Activated CD8-positive, alpha-beta T cell treated with anti-CD3 and anti-CD28 coated beads for 36 hours (primary cell): Measurements from ENCODE around the gene ENDOU. TPM values are rescaled to one million over a fixed set of nuclear protein-coding genes. Genes with fewer than 3 reads are reported as not detected.
A peak's percentile ranks its signal among the peaks of the same experiment; 100 is the strongest.

ENCODE experiments used
- ATAC-seq: fragments of 200-7000 bp; cut with Tn5 transposase; one replicate; pipeline ENCODE4 v1.10.0; 2021; ENCODE audit warnings: mild to moderate bottlenecking, moderate library complexity
- CTCF ChIA-PET: fragments of 350-600 bp; sonication (Branson Sonifier 250); formaldehyde crosslinking; loops from one replicate; lab custom pipeline; 2021; ENCODE audit warnings: antibody characterized with exemption; lab: Charles Lee
- POLR2A ChIA-PET: fragments of 350-600 bp; sonication (Branson Sonifier 250); formaldehyde crosslinking; loops from one replicate; lab custom pipeline; 2021; ENCODE audit warnings: antibody characterized with exemption; lab: Charles Lee
- DNase-seq: peaks from one replicate; pipeline ENCODE4 v3.0.0-alpha.2; 2020
- H3K27ac Mint-ChIP-seq: one replicate; pipeline ENCODE4 v1.8.0; 2021; ENCODE audit warnings: mild to moderate bottlenecking, mixed read lengths
- H3K27me3 Mint-ChIP-seq: one replicate; pipeline ENCODE4 v1.8.0; 2021; ENCODE audit warnings: mixed read lengths
- H3K36me3 Mint-ChIP-seq: one replicate; pipeline ENCODE4 v1.8.0; 2021; ENCODE audit warnings: low read depth, mixed read lengths
- H3K4me1 Mint-ChIP-seq: one replicate; pipeline ENCODE4 v1.8.0; 2021; ENCODE audit warnings: low read depth, mixed read lengths
- H3K4me3 Mint-ChIP-seq: one replicate; pipeline ENCODE4 v1.8.0; 2021; ENCODE audit warnings: mild to moderate bottlenecking, moderate library complexity, mixed read lengths
- H3K9me3 Mint-ChIP-seq: one replicate; pipeline ENCODE4 v1.8.0; 2021; ENCODE audit warnings: mixed read lengths
- intact Hi-C: fragments of 100-400 bp; cut with micrococcal nuclease; formaldehyde crosslinking; loops from one replicate; pipeline ENCODE4 v1.10.0; 2022
- total RNA-seq, 2 experiments: library from RNA; stranded (reverse); gene quantifications; one replicate each; pipeline ENCODE4 v1.2.3, GENCODE V29; 2021
- TF ChIP-seq, protein P1 (sequence below): fragments of 200-600 bp; IDR thresholded peaks from one replicate; pipeline ENCODE4 v1.8.0; 2022; ENCODE audit warnings: antibody characterized with exemption, mild to moderate bottlenecking

Gene ENDOU
- not detected for total RNA-seq

GRCh38 chr12:47725091-47725772 is at the start of gene ENDOU:
ENDOU (minus strand) TSS chr12:47725490; CDS start chr12:47725413, 77 bp downstream.
- H3K4me1 Mint-ChIP-seq, result peaks cover 21% of the 10 kb centered on the region
- intact Hi-C loops, result no loop called here
- no peaks in the 10 kb centered on the region for H3K27me3 Mint-ChIP-seq
- no peak within 1 kb of the TSS for H3K4me3 Mint-ChIP-seq
- H3K36me3 Mint-ChIP-seq, result peaks cover 3% of the 10 kb centered on the region
- no peaks in the 10 kb centered on the region for H3K9me3 Mint-ChIP-seq
- DNase-seq, result no peak
- ChIA-PET POLR2A (interaction anchor here (1.0 to 2.1 kb wide), 6 partner anchors 11 to 108 kb away, joined by 3 to 5 read pairs (median 3); no protein-coding TSS in a partner anchor), CTCF (interaction anchor here (0.8 to 7.9 kb wide), 10 partner anchors 10 to 113 kb away, joined by 3 to 92 read pairs (median 5); no protein-coding TSS in a partner anchor)
- TF ChIP-seq, protein P1, sequence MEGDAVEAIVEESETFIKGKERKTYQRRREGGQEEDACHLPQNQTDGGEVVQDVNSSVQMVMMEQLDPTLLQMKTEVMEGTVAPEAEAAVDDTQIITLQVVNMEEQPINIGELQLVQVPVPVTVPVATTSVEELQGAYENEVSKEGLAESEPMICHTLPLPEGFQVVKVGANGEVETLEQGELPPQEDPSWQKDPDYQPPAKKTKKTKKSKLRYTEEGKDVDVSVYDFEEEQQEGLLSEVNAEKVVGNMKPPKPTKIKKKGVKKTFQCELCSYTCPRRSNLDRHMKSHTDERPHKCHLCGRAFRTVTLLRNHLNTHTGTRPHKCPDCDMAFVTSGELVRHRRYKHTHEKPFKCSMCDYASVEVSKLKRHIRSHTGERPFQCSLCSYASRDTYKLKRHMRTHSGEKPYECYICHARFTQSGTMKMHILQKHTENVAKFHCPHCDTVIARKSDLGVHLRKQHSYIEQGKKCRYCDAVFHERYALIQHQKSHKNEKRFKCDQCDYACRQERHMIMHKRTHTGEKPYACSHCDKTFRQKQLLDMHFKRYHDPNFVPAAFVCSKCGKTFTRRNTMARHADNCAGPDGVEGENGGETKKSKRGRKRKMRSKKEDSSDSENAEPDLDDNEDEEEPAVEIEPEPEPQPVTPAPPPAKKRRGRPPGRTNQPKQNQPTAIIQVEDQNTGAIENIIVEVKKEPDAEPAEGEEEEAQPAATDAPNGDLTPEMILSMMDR, result no peak
- no peak within 1 kb of the TSS for H3K27ac Mint-ChIP-seq
- no peak for ATAC-seq

- H3K4me3 Mint-ChIP-seq, result peak overlapping the region; percentile 87
- DNase-seq (no peak), ATAC-seq (no peak)
- intact Hi-C loops, result loop anchor here (5.0 kb wide), 2 partner anchors 57 to 63 kb away; no protein-coding TSS in a partner anchor
- H3K4me1 Mint-ChIP-seq, result peaks cover 23% of the 10 kb centered on the region
- H3K36me3 Mint-ChIP-seq, result no peaks in the 10 kb centered on the region
- ChIA-PET CTCF (interaction anchor here (0.9 to 19.4 kb wide), 8 partner anchors 16 to 62 kb away, joined by 3 to 685 read pairs (median 12); partner anchors contain the start of gene RAPGEF3), POLR2A (interaction anchor here (0.6 kb wide), 1 partner anchor 30 kb away, joined by 3 read pairs; no protein-coding TSS in a partner anchor)
- H3K27ac Mint-ChIP-seq, result no peak overlapping the region
- no peaks in the 10 kb centered on the region for H3K27me3 Mint-ChIP-seq
- TF ChIP-seq, protein P1, result no peak
- no peaks in the 10 kb centered on the region for H3K9me3 Mint-ChIP-seq
Observed at GRCh38 chr12:47774663-47775062, 49.4 kb upstream of the ENDOU start.

DNA sequence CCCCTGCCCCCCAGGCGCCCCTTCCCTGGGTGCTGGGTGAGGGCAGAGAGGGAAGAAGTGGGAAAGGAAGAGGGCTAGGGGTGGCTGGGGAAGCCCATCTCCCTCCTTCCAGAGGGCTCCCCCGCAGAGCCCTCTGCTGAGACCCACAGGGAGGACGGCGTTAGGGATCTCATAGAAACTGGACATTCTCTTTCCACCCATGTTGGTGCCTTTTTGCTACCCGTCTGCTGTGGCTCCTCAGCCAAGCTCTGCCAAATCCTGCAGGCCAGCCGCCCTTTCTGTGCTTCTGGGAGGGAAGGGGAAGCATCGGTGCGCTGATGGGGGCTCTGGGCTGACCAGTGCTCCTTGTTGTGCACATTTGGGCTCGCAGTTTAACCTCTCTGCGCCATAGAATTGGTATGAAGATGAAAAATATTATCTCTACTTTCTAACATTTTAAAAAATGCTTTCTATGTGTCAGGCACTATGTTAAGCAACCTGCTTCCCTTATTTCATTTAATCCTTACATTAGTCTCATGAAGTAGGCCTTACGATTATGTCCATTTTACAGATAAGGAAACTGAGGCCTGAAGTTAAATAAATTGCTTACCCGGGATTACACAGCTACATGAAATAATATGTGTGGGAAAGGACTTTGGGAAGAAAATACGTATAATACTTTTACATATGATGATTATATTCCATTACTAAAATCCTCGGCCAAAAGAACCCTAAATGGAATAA is 48.7 kb upstream of the ENDOU start:
- no peaks in the 10 kb centered on the region for H3K36me3 Mint-ChIP-seq
- ChIA-PET CTCF (interaction anchor here (0.9 to 19.4 kb wide), 9 partner anchors 16 to 63 kb away, joined by 3 to 685 read pairs (median 6); partner anchors contain the start of gene RAPGEF3), POLR2A (interaction anchor here (0.6 to 2.2 kb wide), 5 partner anchors 11 to 43 kb away, joined by 3 to 11 read pairs (median 3); no protein-coding TSS in a partner anchor)
- no peaks in the 10 kb centered on the region for H3K27me3 Mint-ChIP-seq
- intact Hi-C loops, result no loop called here
- ATAC-seq (no peak), DNase-seq (no peak)
- TF ChIP-seq, protein P1, result no peak
- peak overlapping the region; percentile 87 for H3K4me3 Mint-ChIP-seq
- H3K27ac Mint-ChIP-seq, result peak overlapping the region; percentile 30
- H3K4me1 Mint-ChIP-seq, result peaks cover 17% of the 10 kb centered on the region
- no peaks in the 10 kb centered on the region for H3K9me3 Mint-ChIP-seq

GRCh38 chr12:47773062-47773857 is 48.0 kb upstream of the ENDOU start, which contains the start of gene SLC48A1:
SLC48A1 (plus strand) TSS chr12:47773238; CDS start chr12:47773305, 67 bp downstream.
- Mint-ChIP-seq H3K9me3 (no peaks in the 10 kb centered on the region), H3K4me1 (peaks cover 16% of the 10 kb centered on the region), H3K27ac (peak within 1 kb of the TSS; percentile 52), H3K36me3 (no peaks in the 10 kb centered on the region), H3K4me3 (peak within 1 kb of the TSS; percentile 87), H3K27me3 (no peaks in the 10 kb centered on the region)
- intact Hi-C loops, result no loop called here
- ChIA-PET POLR2A (interaction anchor here (0.6 to 2.2 kb wide), 7 partner anchors 8 to 44 kb away, joined by 3 to 11 read pairs (median 4); no protein-coding TSS in a partner anchor), CTCF (interaction anchor here (0.9 to 19.4 kb wide), 10 partner anchors 9 to 64 kb away, joined by 3 to 685 read pairs (median 4); no protein-coding TSS in a partner anchor)
- peak; percentile 64 for DNase-seq
- TF ChIP-seq, protein P1, result no peak
- ATAC-seq, result peak; percentile 71
